GM19023 (cell line): Measurements from ENCODE around the gene GLIS2.

ENCODE experiments used
- ATAC-seq: cut with Tn5 transposase; IDR thresholded peaks from one replicate; pipeline ENCODE4 v1.9.1; 2021; ENCODE audit warnings: mild to moderate bottlenecking, moderate library complexity; ENCODE audit not compliant: unreplicated experiment

The GLIS2 gene

DNA sequence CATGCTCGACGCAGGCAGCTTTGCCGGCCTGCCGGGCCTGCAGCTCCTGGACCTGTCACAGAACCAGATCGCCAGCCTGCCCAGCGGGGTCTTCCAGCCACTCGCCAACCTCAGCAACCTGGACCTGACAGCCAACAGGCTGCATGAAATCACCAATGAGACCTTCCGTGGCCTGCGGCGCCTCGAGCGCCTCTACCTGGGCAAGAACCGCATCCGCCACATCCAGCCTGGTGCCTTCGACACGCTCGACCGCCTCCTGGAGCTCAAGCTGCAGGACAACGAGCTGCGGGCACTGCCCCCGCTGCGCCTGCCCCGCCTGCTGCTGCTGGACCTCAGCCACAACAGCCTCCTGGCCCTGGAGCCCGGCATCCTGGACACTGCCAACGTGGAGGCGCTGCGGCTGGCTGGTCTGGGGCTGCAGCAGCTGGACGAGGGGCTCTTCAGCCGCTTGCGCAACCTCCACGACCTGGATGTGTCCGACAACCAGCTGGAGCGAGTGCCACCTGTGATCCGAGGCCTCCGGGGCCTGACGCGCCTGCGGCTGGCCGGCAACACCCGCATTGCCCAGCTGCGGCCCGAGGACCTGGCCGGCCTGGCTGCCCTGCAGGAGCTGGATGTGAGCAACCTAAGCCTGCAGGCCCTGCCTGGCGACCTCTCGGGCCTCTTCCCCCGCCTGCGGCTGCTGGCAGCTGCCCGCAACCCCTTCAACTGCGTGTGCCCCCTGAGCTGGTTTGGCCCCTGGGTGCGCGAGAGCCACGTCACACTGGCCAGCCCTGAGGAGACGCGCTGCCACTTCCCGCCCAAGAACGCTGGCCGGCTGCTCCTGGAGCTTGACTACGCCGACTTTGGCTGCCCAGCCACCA lies 65.4 kb downstream of the GLIS2 start:
- no peak for ATAC-seq

DNA sequence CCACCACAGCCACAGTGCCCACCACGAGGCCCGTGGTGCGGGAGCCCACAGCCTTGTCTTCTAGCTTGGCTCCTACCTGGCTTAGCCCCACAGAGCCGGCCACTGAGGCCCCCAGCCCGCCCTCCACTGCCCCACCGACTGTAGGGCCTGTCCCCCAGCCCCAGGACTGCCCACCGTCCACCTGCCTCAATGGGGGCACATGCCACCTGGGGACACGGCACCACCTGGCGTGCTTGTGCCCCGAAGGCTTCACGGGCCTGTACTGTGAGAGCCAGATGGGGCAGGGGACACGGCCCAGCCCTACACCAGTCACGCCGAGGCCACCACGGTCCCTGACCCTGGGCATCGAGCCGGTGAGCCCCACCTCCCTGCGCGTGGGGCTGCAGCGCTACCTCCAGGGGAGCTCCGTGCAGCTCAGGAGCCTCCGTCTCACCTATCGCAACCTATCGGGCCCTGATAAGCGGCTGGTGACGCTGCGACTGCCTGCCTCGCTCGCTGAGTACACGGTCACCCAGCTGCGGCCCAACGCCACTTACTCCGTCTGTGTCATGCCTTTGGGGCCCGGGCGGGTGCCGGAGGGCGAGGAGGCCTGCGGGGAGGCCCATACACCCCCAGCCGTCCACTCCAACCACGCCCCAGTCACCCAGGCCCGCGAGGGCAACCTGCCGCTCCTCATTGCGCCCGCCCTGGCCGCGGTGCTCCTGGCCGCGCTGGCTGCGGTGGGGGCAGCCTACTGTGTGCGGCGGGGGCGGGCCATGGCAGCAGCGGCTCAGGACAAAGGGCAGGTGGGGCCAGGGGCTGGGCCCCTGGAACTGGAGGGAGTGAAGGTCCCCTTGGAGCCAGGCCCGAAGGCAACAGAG lies 66.3 kb downstream of the GLIS2 start:
- no peak for ATAC-seq

DNA sequence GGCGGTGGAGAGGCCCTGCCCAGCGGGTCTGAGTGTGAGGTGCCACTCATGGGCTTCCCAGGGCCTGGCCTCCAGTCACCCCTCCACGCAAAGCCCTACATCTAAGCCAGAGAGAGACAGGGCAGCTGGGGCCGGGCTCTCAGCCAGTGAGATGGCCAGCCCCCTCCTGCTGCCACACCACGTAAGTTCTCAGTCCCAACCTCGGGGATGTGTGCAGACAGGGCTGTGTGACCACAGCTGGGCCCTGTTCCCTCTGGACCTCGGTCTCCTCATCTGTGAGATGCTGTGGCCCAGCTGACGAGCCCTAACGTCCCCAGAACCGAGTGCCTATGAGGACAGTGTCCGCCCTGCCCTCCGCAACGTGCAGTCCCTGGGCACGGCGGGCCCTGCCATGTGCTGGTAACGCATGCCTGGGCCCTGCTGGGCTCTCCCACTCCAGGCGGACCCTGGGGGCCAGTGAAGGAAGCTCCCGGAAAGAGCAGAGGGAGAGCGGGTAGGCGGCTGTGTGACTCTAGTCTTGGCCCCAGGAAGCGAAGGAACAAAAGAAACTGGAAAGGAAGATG lies 67.0 kb downstream of the GLIS2 start:
- ATAC-seq = no peak

DNA sequence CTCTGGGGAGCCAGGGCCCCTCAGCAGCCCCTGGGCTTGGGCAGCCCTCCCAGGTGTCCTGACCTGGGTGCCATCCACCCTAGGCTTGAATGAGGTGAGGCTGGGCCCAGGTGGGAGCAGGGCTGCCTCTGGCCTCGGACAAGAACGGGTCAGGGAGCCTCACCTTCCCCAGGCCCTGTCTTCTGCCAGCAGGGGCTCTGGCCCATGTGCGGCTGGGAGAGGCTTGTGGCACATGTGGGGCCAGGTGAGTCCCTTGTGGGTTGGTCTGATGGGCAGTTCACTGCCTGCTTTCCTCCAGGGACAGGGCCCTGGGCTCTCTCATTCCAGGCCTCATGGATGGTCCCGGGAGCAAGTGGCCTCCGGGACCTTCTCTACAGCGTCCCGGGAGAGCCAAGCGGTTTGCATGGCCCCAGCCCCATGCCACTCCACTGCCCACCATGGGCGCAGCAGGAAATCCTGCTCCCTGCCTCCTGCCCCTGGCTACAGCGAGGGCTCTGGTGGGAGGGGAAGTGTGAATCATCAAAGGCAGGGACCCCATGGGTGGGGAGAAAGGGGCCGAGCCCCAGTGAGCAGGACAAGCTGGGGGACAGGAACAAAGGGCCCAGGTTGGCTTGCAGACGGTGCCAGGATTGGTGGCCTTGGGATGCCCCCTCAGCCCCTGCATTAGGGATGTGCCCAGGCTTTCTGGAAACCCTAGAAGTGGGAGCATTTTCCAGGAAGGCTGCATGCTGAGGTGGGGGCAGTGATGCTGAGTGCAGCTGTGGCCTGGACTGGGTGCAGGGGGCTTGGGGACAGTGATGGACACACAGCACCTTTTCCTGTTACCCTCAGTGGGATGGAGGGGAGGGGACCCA lies 68.0 kb downstream of the GLIS2 start:
- ATAC-seq = no peak

DNA sequence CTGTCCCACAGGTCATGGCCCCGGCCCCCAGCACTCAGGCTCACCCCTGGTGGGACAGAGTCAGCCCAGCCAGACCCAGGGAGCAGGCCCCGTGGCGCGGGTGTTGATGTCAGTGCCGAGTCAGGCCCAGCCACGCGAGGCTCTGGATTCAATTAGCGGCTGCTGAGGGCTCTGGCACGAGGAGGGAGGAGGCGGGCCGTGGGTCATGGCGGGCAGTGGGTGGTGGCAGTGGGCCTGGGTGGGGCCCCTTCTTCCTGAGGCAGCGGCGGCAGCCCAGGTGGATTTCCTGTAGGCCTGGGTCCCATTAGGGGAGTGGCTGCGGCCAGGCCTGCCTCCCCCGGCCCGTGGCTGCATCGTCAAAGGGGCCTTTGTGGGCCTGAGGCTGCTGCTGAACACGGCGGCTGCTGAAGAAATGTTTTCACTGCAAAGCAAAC lies 68.7 kb downstream of the GLIS2 start:
- no peak for ATAC-seq

DNA sequence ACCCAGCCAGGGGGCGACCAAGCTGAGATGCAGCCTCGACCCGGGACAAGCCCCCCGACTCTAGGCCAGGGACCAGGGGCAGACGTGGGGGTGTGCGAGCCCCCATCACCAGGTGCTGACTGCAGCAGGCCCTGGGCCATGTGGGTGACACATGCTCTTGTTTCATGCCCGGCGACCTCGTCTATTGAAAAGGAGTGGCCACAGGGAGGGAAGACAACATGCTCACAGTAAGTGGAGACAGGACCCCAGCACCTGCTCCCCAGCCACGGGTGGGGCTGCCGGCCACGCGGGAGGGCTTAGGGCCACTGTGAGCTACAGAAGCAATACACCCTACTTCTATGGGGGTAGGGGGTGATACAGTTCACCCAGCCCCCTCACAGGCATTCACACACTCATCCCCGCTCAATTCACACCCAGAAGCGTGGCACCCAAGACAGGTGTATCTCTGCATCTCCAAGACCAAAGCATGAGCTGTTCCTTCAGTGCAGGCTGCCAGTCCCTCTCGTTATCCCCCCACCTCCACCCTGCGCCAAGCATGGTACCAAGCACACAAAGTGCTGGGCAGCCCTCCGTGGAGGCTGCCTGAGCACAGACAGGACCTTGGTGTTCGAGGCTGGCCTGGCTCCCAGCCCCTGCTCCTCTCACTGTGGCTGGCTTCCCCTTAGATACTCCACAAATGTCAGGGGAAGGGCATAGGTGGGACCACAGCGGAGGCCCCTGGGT lies 69.4 kb downstream of the GLIS2 start:
- ATAC-seq = no peak

DNA sequence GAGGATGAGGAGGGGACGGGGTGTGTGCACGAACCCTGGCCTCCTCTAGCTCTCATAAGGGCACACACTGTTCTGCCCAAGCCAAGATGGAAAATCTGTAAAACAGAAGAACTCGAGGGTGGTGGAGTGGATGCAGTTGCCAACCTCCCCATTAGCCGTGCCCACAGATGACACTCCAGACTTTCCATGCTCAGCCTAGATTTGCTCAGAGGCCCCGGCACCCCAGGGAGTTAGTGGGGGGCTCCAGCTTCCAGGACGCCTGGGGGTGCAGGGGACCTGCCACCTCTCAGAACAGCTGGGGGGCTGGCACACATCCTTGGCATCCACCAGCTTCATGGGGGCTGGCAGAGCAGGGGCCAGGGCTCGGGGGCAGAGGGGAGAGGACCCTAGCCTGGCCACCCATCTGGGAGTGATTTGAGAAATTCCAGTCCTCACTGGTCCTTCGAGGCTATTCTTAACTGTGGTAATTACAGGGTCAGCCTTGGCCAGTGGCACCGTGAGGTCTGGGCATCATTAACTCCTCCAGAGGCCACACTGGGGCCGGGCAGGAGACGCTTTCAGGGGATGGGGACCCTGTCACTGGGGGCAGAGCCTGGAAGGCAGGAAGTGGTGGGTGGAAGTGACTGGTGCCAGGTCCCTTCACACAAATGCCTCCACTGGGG lies 70.1 kb downstream of the GLIS2 start:
- ATAC-seq = no peak

DNA sequence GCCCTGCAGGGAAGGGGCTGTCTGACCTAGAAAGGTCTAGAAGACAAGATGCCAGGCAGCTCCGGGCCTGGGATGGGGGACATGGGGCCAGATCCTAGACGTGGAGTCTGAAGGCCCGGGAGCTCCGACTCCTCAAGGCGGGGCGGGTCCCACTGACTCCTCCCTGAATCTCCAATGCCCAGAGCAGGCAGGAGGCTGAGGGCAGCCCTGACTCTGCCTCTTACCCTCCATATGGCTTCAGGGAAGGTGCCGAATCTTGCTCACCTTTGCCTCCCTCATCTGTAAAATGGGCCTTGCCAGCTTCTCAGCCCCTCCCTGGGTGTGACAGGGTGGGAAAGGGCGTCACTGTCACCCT lies 70.6 kb downstream of the GLIS2 start:
- no peak for ATAC-seq

DNA sequence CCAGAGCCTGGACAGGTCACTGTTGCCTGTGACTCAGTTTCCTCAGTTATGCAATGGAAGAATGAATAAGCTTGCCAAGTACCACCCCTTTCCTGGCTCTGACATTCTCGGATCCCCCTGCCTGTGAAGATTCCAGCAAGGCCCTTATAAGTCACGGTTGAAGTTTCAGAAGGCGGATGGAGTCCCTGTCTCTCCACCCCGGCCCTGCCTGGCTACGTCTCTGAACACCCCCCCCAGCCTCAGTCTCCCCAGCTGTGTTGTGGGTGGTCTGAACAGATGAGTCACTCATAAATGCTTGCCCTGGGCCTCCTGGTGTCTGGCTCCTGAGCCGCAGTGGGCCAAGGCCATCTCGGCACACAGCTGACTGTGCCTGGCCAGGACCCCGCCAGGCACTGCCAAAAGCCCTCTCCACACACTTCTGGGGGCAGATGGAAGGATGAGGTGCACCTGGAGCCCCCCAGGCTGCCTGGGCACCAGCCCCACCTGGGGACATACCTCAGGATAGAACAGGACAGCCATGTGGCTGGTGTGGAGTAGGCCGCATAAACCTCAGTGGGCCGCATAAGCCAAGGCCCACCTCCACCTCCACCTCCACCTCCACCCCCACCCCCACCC lies 71.2 kb downstream of the GLIS2 start:
- no peak for ATAC-seq

DNA sequence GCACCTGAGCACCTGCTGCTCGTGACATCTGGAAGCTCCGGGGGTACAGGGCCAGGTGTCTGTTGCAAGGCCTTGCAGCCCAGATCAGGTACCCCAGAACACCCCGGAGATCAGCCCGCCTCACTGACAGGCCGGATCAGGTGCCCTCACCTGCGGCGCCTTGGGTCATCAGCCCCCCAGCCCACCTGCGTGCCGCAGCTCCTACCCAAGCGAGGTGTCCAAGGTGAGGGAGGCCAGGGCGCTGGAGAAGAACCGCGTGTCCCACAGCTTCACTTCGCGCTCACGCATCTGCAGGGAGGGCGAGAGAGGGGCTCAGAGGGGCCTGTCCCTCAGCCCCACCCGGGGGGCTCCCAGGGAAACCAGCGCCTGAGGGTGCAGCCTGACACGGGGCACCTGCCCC lies 71.9 kb downstream of the GLIS2 start:
- no peak for ATAC-seq

DNA sequence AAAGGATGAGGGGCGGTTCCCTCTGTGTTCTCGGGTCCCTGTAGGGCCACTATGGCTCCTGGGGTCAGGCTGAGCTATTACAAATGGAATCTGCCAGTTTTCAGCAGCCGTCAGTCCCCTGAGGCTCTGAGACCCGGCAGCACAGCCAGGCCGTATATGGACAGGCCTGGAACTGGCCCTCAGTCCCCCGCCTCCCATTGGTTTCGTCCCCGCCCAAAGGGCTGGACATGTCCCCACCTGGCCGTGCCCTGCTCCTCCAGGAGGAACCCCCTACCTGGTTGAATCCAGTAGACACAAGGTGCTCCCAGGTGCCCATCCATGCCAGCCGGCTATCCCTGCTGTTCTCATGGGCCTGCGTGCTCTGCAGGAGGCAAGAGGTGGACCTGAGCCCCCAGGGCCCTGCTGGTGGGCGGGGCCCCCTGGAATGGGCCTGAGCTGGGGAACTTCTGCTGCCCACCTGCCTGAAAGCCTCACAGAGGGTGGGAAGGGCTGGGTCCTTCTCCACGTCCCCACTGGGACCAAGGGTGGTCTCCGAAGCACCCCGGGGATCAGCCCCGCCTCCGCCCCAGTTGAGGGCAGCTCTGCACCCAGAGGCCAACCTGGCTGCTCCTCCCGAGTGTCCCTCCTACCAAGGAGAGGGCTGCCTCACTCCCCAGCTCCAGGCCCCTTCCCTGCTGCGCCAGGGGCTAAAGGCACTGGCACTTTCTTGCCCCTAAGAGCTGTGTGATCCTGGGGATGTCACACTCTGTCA lies 72.6 kb downstream of the GLIS2 start:
- no peak for ATAC-seq
